ENCODE measurements around the gene PNMT. TPM values are rescaled to one million over a fixed set of nuclear protein-coding genes. Genes with fewer than 3 reads are reported as not detected.

The PNMT gene
- total and polyA plus RNA-seq, 2 donors (not counting 1 experiment from before 2014, with no cell fraction given), result not detected

DNA sequence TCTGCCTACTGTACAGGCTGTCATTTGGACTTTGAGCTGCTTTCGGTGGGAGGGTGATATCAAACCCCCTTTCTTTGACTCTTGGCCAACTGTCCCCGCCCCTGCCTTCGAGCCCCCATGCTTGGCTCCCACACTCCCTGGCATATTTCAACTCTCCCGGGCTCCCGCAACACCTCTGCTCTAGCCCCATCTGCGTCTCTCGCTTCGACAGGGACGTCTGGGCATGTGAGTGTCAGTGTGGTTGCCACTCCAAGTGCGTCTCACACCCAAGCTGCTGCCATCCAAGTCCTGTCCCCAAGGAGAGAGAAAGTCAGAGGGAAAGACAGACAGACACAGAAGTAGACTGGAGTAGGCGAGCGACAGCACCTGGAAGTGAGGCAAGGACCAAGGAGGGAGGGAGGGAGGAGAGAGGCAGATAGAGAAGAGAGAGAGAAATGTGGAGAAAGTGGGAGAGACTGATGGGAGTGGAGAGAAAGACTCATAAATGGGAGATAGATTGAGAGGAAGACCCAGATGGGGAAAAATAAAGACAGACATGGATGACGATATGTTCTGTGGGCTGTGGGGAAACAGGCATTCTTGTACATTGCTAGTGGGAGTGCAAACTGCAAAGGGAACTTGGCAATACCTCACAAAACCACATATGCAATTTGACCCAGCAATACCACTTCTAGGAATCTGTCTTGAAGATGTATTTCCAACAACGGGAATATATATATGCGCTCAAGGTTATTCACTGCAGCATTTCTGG lies 19.5 kb upstream of the PNMT start:
- Histone ChIP-seq H3K79me2 (ENCODE audit: control insufficient read depth, insufficient read depth, low read length) (peaks cover 4% of the 10 kb centered on the region), H3K27ac (ENCODE audit: insufficient read depth, low read length) (no peak overlapping the region), H3K4me2 (ENCODE audit: extremely low read depth, insufficient read depth, low read length) (no peak overlapping the region), H3K9ac (ENCODE audit: insufficient read depth, low read length) (no peak overlapping the region), H3K36me3 (ENCODE audit: control insufficient read depth, insufficient read depth, low read length) (no peaks in the 10 kb centered on the region), H3K27me3 (ENCODE audit: control insufficient read depth, insufficient read depth, low read length) (no peaks in the 10 kb centered on the region), H2AFZ (ENCODE audit: low read length) (no peak overlapping the region), H3K4me1 (ENCODE audit: control insufficient read depth, extremely low read depth, insufficient read depth, low read length) (no peaks in the 10 kb centered on the region), H3K9me3 (ENCODE audit: control insufficient read depth, insufficient read depth, low read depth, low read length) (no peaks in the 10 kb centered on the region), H3K4me3 (replicated peaks in 1 of 4; ENCODE audit: control extremely low read depth in 1 of 4, insufficient read depth in 1 of 4, low read depth in 3 of 4, low read length in 4 of 4) (no peak overlapping the region), H4K20me1 (ENCODE audit: control insufficient read depth, extremely low read depth, insufficient read depth, low read length) (no peaks in the 10 kb centered on the region)
- TF ChIP-seq EZH2 (IDR thresholded peaks at IDR 0.05; ENCODE audit: low read length, missing control alignments), result no peak
- TF ChIP-seq, protein P1, sequence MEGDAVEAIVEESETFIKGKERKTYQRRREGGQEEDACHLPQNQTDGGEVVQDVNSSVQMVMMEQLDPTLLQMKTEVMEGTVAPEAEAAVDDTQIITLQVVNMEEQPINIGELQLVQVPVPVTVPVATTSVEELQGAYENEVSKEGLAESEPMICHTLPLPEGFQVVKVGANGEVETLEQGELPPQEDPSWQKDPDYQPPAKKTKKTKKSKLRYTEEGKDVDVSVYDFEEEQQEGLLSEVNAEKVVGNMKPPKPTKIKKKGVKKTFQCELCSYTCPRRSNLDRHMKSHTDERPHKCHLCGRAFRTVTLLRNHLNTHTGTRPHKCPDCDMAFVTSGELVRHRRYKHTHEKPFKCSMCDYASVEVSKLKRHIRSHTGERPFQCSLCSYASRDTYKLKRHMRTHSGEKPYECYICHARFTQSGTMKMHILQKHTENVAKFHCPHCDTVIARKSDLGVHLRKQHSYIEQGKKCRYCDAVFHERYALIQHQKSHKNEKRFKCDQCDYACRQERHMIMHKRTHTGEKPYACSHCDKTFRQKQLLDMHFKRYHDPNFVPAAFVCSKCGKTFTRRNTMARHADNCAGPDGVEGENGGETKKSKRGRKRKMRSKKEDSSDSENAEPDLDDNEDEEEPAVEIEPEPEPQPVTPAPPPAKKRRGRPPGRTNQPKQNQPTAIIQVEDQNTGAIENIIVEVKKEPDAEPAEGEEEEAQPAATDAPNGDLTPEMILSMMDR (conservative IDR thresholded peaks at IDR 0.05 in 1 of 2, IDR thresholded peaks at IDR 0.05 in 1 of 2; ENCODE audit: low read depth in 1 of 2, low read length in 2 of 2), result no peak
- peak; percentile 78 for DNase-seq (ENCODE audit: low read depth in 2 of 2)

- TF ChIP-seq EZH2 (IDR thresholded peaks at IDR 0.05; ENCODE audit: low read length, missing control alignments), result no peak
- TF ChIP-seq, protein P1 (conservative IDR thresholded peaks at IDR 0.05 in 1 of 2, IDR thresholded peaks at IDR 0.05 in 1 of 2; ENCODE audit: low read depth in 1 of 2, low read length in 2 of 2), result no peak
- no peak overlapping the region for H2AFZ ChIP-seq (ENCODE audit: low read length)
- H3K27me3 ChIP-seq (ENCODE audit: control insufficient read depth, insufficient read depth, low read length), result no peaks in the 10 kb centered on the region
- H3K9me3 ChIP-seq (ENCODE audit: control insufficient read depth, insufficient read depth, low read depth, low read length), result no peaks in the 10 kb centered on the region
- H3K4me3 ChIP-seq (replicated peaks in 1 of 4; ENCODE audit: control extremely low read depth in 1 of 4, insufficient read depth in 1 of 4, low read depth in 3 of 4, low read length in 4 of 4), result no peak overlapping the region
- H3K27ac ChIP-seq (ENCODE audit: insufficient read depth, low read length), result no peak overlapping the region
- DNase-seq (ENCODE audit: low read depth in 2 of 2), result peak in 1 of 2 donors; percentile 37
- H3K4me2 ChIP-seq (ENCODE audit: extremely low read depth, insufficient read depth, low read length), result no peak overlapping the region
- no peaks in the 10 kb centered on the region for H3K79me2 ChIP-seq (ENCODE audit: control insufficient read depth, insufficient read depth, low read length)
- H4K20me1 ChIP-seq (ENCODE audit: control insufficient read depth, extremely low read depth, insufficient read depth, low read length), result no peaks in the 10 kb centered on the region
- H3K9ac ChIP-seq (ENCODE audit: insufficient read depth, low read length), result no peak overlapping the region
- H3K36me3 ChIP-seq (ENCODE audit: control insufficient read depth, insufficient read depth, low read length), result no peaks in the 10 kb centered on the region
- no peaks in the 10 kb centered on the region for H3K4me1 ChIP-seq (ENCODE audit: control insufficient read depth, extremely low read depth, insufficient read depth, low read length)
Measured at GRCh38 chr17:39650121-39650579, 18.1 kb upstream of the PNMT start.

GRCh38 chr17:39651923-39652586 lies 16.2 kb upstream of the PNMT start:
- DNase-seq (ENCODE audit: low read depth in 2 of 2), result no peak

More at GRCh38 chr17:39651923-39652586, 16.2 kb upstream of the PNMT start:
- Histone ChIP-seq H3K4me1 (ENCODE audit: control insufficient read depth, extremely low read depth, insufficient read depth, low read length) (no peaks in the 10 kb centered on the region), H3K4me3 (replicated peaks in 1 of 4; ENCODE audit: control extremely low read depth in 1 of 4, insufficient read depth in 1 of 4, low read depth in 3 of 4, low read length in 4 of 4) (no peak overlapping the region), H3K27ac (ENCODE audit: insufficient read depth, low read length) (no peak overlapping the region), H2AFZ (ENCODE audit: low read length) (no peak overlapping the region), H3K27me3 (ENCODE audit: control insufficient read depth, insufficient read depth, low read length) (no peaks in the 10 kb centered on the region), H3K4me2 (ENCODE audit: extremely low read depth, insufficient read depth, low read length) (no peak overlapping the region), H3K36me3 (ENCODE audit: control insufficient read depth, insufficient read depth, low read length) (no peaks in the 10 kb centered on the region), H3K79me2 (ENCODE audit: control insufficient read depth, insufficient read depth, low read length) (no peaks in the 10 kb centered on the region), H3K9me3 (ENCODE audit: control insufficient read depth, insufficient read depth, low read depth, low read length) (no peaks in the 10 kb centered on the region), H4K20me1 (ENCODE audit: control insufficient read depth, extremely low read depth, insufficient read depth, low read length) (no peaks in the 10 kb centered on the region), H3K9ac (ENCODE audit: insufficient read depth, low read length) (no peak overlapping the region)
- TF ChIP-seq EZH2 (IDR thresholded peaks at IDR 0.05; ENCODE audit: low read length, missing control alignments), result no peak
- TF ChIP-seq, protein P1 (conservative IDR thresholded peaks at IDR 0.05 in 1 of 2, IDR thresholded peaks at IDR 0.05 in 1 of 2; ENCODE audit: low read depth in 1 of 2, low read length in 2 of 2), result no peak
